Thymus (tissue), 11 donors: ENCODE measurements around the gene HPCAL4. TPM values are rescaled to one million over a fixed set of nuclear protein-coding genes. Genes with fewer than 3 reads are reported as not detected.

Source experiments
- DNase-seq, 9 donors: peaks; one replicate each; pipeline ENCODE4 v3.0.0-alpha.2; 2013; ENCODE audit warnings: low spot score in 9 of 9, low read depth in 6 of 9, missing footprints in 1 of 9
- H3K27ac ChIP-seq, 2 donors: one replicate each; pipeline ENCODE4 v1.5.1; 2013; ENCODE audit warnings: control low read depth in 1 of 2, low read depth in 1 of 2, low read length in 1 of 2, mild to moderate bottlenecking in 1 of 2, moderate library complexity in 1 of 2
- H3K27me3 ChIP-seq, 2 donors: one replicate each; pipeline ENCODE4 v1.5.1; 2013; ENCODE audit warnings: low read length in 1 of 2; ENCODE audit not compliant: control insufficient read depth in 2 of 2, insufficient read depth in 1 of 2
- H3K36me3 ChIP-seq, 2 donors: one replicate each; pipeline ENCODE4 v1.5.1; 2013; ENCODE audit warnings: low read length in 1 of 2, mild to moderate bottlenecking in 1 of 2, moderate library complexity in 1 of 2; ENCODE audit not compliant: control insufficient read depth in 2 of 2, insufficient read depth in 2 of 2
- H3K4me1 ChIP-seq, 2 donors: one replicate each; pipeline ENCODE4 v1.5.1; 2013; ENCODE audit warnings: low read length in 2 of 2; ENCODE audit not compliant: control insufficient read depth in 2 of 2, insufficient read depth in 2 of 2
- H3K4me3 ChIP-seq, 2 donors: one replicate each; pipeline ENCODE4 v1.5.1; 2013; ENCODE audit warnings: low read length in 2 of 2, control low read depth in 1 of 2, mild to moderate bottlenecking in 1 of 2
- H3K9me3 ChIP-seq, 2 donors: one replicate each; pipeline ENCODE4 v1.5.1; 2013; ENCODE audit warnings: low read length in 1 of 2, mild to moderate bottlenecking in 1 of 2; ENCODE audit not compliant: control insufficient read depth in 2 of 2, insufficient read depth in 1 of 2
- WGBS: extraction: QIAGEN DNeasy Blood & Tissue Kit; methylation state at CpG from one replicate; pipeline ENCODE4 v1.1.7; 2013; 5-methylcytosine and 5-hydroxymethylcytosine counted together
- polyA plus RNA-seq: library from polyadenylated mRNA; stranded (reverse); fragments of 200-250 nt; gene quantifications from one replicate; pipeline ENCODE4 v1.2.3, GENCODE V29; 2013
- total RNA-seq: library from RNA; stranded (reverse); fragments of 120-200 nt; gene quantifications from one replicate; pipeline ENCODE4 v1.2.4, GENCODE V29; 2013
- donor health status: healthy.

Gene HPCAL4
- total and polyA plus RNA-seq, 2 donors: 0.24 to 0.34 TPM

- 72% methylated on average over 3 of the region's 3 CpGs for WGBS
- peaks cover 0 to 1% of the 10 kb centered on the region in 2 donors for H3K9me3 ChIP-seq
- H3K4me3 ChIP-seq: no peak overlapping the region
- no peaks in the 10 kb centered on the region for H3K36me3 ChIP-seq
- H3K27ac ChIP-seq: no peak overlapping the region
- H3K27me3 ChIP-seq: peaks cover 15 to 45% of the 10 kb centered on the region in 2 donors
- no peak for DNase-seq
- H3K4me1 ChIP-seq: peaks cover 4 to 6% of the 10 kb centered on the region in 2 donors
These were observed 47.5 kb downstream of the HPCAL4 start for GRCh38 chr1:39643705-39644104.

GRCh38 chr1:39642796-39643195 lies 48.4 kb downstream of the HPCAL4 start:
- Histone ChIP-seq H3K4me1 (peaks cover 4 to 6% of the 10 kb centered on the region in 2 donors), H3K9me3 (peaks cover 0 to 1% of the 10 kb centered on the region in 2 donors), H3K4me3 (no peak overlapping the region), H3K27me3 (peaks cover 18 to 51% of the 10 kb centered on the region in 2 donors), H3K27ac (no peak overlapping the region), H3K36me3 (no peaks in the 10 kb centered on the region)
- WGBS: 95% methylated on average over 4 of the region's 4 CpGs
- DNase-seq: no peak

GRCh38 chr1:39640861-39641260 lies 50.4 kb downstream of the HPCAL4 start:
- H3K4me3 ChIP-seq: no peak overlapping the region
- 97% methylated on average over 8 of the region's 8 CpGs for WGBS
- no peaks in the 10 kb centered on the region for H3K9me3 ChIP-seq
- H3K27me3 ChIP-seq: peaks cover 18 to 55% of the 10 kb centered on the region in 2 donors
- H3K36me3 ChIP-seq: no peaks in the 10 kb centered on the region
- H3K4me1 ChIP-seq: peaks cover 3 to 4% of the 10 kb centered on the region in 2 donors
- DNase-seq: no peak
- no peak overlapping the region for H3K27ac ChIP-seq

GRCh38 chr1:39639305-39640130 lies 51.7 kb downstream of the HPCAL4 start, which contains the start of gene HEYL:
TSS of gene HEYL (minus strand) at chr1:39639643. CDS start at chr1:39639625, 18 bp downstream.
- peak in 7 of 9 donors; percentile 4 to 67 (median 42) for DNase-seq
- Histone ChIP-seq H3K27ac (no peak within 1 kb of the TSS), H3K36me3 (no peaks in the 10 kb centered on the region), H3K4me3 (peak within 1 kb of the TSS in 1 of 2 donors; percentile 47), H3K4me1 (peaks cover 3 to 4% of the 10 kb centered on the region in 2 donors), H3K9me3 (no peaks in the 10 kb centered on the region), H3K27me3 (peaks cover 18 to 68% of the 10 kb centered on the region in 2 donors)
- WGBS: 8% methylated on average over 88 of the region's 88 CpGs

- DNase-seq: no peak
- Histone ChIP-seq H3K27ac (no peak overlapping the region), H3K36me3 (no peaks in the 10 kb centered on the region), H3K4me3 (peak overlapping the region in 1 of 2 donors; percentile 47), H3K9me3 (no peaks in the 10 kb centered on the region), H3K4me1 (peaks cover 3 to 4% of the 10 kb centered on the region in 2 donors), H3K27me3 (peaks cover 18 to 69% of the 10 kb centered on the region in 2 donors)
- WGBS: 83% methylated on average over 3 of the region's 3 CpGs
These were observed 52.3 kb downstream of the HPCAL4 start for GRCh38 chr1:39638965-39639304.

- peaks cover 4 to 6% of the 10 kb centered on the region in 2 donors for H3K4me1 ChIP-seq
- no peaks in the 10 kb centered on the region for H3K9me3 ChIP-seq
- no peak for DNase-seq
- WGBS: 95% methylated on average over 4 of the region's 4 CpGs
- H3K4me3 ChIP-seq: no peak overlapping the region
- H3K27ac ChIP-seq: no peak overlapping the region
- H3K36me3 ChIP-seq: no peaks in the 10 kb centered on the region
- peaks cover 24 to 81% of the 10 kb centered on the region in 2 donors for H3K27me3 ChIP-seq
These were observed 53.9 kb downstream of the HPCAL4 start for GRCh38 chr1:39637361-39637760.

GRCh38 chr1:39635871-39636210 lies 55.4 kb downstream of the HPCAL4 start:
- no peak overlapping the region for H3K27ac ChIP-seq
- no peak for DNase-seq
- H3K27me3 ChIP-seq: peaks cover 24 to 93% of the 10 kb centered on the region in 2 donors
- 79% methylated on average over 2 of the region's 2 CpGs for WGBS
- no peak overlapping the region for H3K4me3 ChIP-seq
- no peaks in the 10 kb centered on the region for H3K36me3 ChIP-seq
- no peaks in the 10 kb centered on the region for H3K9me3 ChIP-seq
- peaks cover 4 to 6% of the 10 kb centered on the region in 2 donors for H3K4me1 ChIP-seq

GRCh38 chr1:39635205-39635870 lies 55.9 kb downstream of the HPCAL4 start:
- Histone ChIP-seq H3K4me3 (no peak overlapping the region), H3K27ac (no peak overlapping the region), H3K9me3 (no peaks in the 10 kb centered on the region), H3K36me3 (no peaks in the 10 kb centered on the region), H3K4me1 (peaks cover 4 to 6% of the 10 kb centered on the region in 2 donors), H3K27me3 (peaks cover 24 to 94% of the 10 kb centered on the region in 2 donors)
- DNase-seq: no peak
- 89% methylated on average over 12 of the region's 12 CpGs for WGBS

- peaks cover 0 to 3% of the 10 kb centered on the region in 2 donors for H3K4me1 ChIP-seq
- 88% methylated on average over 3 of the region's 3 CpGs for WGBS
- H3K36me3 ChIP-seq: no peaks in the 10 kb centered on the region
- H3K9me3 ChIP-seq: no peaks in the 10 kb centered on the region
- H3K27me3 ChIP-seq: peaks cover 6 to 82% of the 10 kb centered on the region in 2 donors
- no peak for DNase-seq
- H3K4me3 ChIP-seq: no peak overlapping the region
- no peak overlapping the region for H3K27ac ChIP-seq
These were observed 57.8 kb downstream of the HPCAL4 start for GRCh38 chr1:39633422-39633821.
